ENCODE data around the gene VEPH1.

- TF ChIP-seq CTCF (conservative IDR thresholded peaks at IDR 0.05; ENCODE audit: low read depth, low read length) (no peak), EZH2phosphoT487 (IDR thresholded peaks at IDR 0.05; ENCODE audit: borderline replicate concordance, low read length) (no peak)
Measured at GRCh38 chr3:157541506-157542236, 38.5 kb upstream of the VEPH1 start.

Measured in PC-3 (cell line).